GM19238 (cell line): ENCODE measurements around the gene ROR1.

Experiments
- DNase-seq: peaks from one replicate; pipeline ENCODE4 v3.0.0; 2011; ENCODE audit warnings: low spot score; ENCODE audit not compliant: insufficient read length

ROR1 gene

GRCh38 chr1:63928186-63929105, 154.6 kb downstream of the ROR1 start:
- DNase-seq: no peak

GRCh38 chr1:63929106-63929478, 155.3 kb downstream of the ROR1 start:
- no peak for DNase-seq

- no peak for DNase-seq
Measured at GRCh38 chr1:63931468-63931867, 157.7 kb downstream of the ROR1 start.

GRCh38 chr1:63934697-63935096, 160.9 kb downstream of the ROR1 start:
- no peak for DNase-seq

- no peak for DNase-seq
Measured at GRCh38 chr1:63935143-63935542, 161.3 kb downstream of the ROR1 start.

- DNase-seq: no peak
Measured at GRCh38 chr1:63935553-63935952, 161.7 kb downstream of the ROR1 start.

GRCh38 chr1:63936276-63936675, 162.5 kb downstream of the ROR1 start:
- no peak for DNase-seq

GRCh38 chr1:63936801-63937200, 163.0 kb downstream of the ROR1 start:
- no peak for DNase-seq

- DNase-seq: no peak
Measured at GRCh38 chr1:63937461-63938022, 163.7 kb downstream of the ROR1 start.

- no peak for DNase-seq
Measured at GRCh38 chr1:63940440-63940839, 166.6 kb downstream of the ROR1 start.

GRCh38 chr1:63943393-63943792, 169.6 kb downstream of the ROR1 start:
- DNase-seq: no peak

GRCh38 chr1:63945943-63946342, 172.1 kb downstream of the ROR1 start:
- DNase-seq: no peak

GRCh38 chr1:63946866-63947491, 173.2 kb downstream of the ROR1 start:
- no peak for DNase-seq

GRCh38 chr1:63947904-63948303, 174.1 kb downstream of the ROR1 start:
- no peak for DNase-seq

- no peak for DNase-seq
Measured at GRCh38 chr1:63950023-63950422, 176.2 kb downstream of the ROR1 start.

- no peak for DNase-seq
Measured at GRCh38 chr1:63951059-63951946, 177.5 kb downstream of the ROR1 start.

GRCh38 chr1:63954187-63954586, 180.4 kb downstream of the ROR1 start:
- DNase-seq: no peak

- DNase-seq: no peak
Measured at GRCh38 chr1:63955370-63956145, 181.7 kb downstream of the ROR1 start.

- DNase-seq: no peak
Measured at GRCh38 chr1:63958556-63958955, 184.7 kb downstream of the ROR1 start.

GRCh38 chr1:63960326-63960725, 186.5 kb downstream of the ROR1 start:
- DNase-seq: no peak

GRCh38 chr1:63966016-63966415, 192.2 kb downstream of the ROR1 start:
- DNase-seq: no peak
